ENCODE data around the gene ZNF653.
"Not testable (repeated sequence)": the region's sequence is repeated elsewhere in the genome, so short reads cannot be mapped to it uniquely, and the experiment has no call there.

Gene ZNF653

GRCh38 chr19:11458236-11458900, 47.3 kb downstream of the ZNF653 start:
- H3K4me3 ChIP-seq (ENCODE audit: low read length) = no peak overlapping the region

GRCh38 chr19:11457831-11458230, 47.8 kb downstream of the ZNF653 start:
- TF ChIP-seq CTCF (conservative IDR thresholded peaks at IDR 0.05; ENCODE audit: low read length) = no peak
- H3K4me3 ChIP-seq (ENCODE audit: low read length) = no peak overlapping the region
- DNase-seq (ENCODE audit: low read depth) = no peak

More at GRCh38 chr19:11458236-11458900, 47.3 kb downstream of the ZNF653 start:
- DNase-seq (ENCODE audit: low read depth) = no peak
- no peak for TF ChIP-seq CTCF (conservative IDR thresholded peaks at IDR 0.05; ENCODE audit: low read length)

- TF ChIP-seq CTCF (conservative IDR thresholded peaks at IDR 0.05; ENCODE audit: low read length) = no peak
- DNase-seq (ENCODE audit: low read depth) = no peak
These were observed 48.5 kb downstream of the ZNF653 start for GRCh38 chr19:11457115-11457514.

GRCh38 chr19:11456659-11457058, 49.0 kb downstream of the ZNF653 start:
- H3K4me3 ChIP-seq (ENCODE audit: low read length) = no peak overlapping the region
- DNase-seq (ENCODE audit: low read depth) = no peak
- TF ChIP-seq CTCF (conservative IDR thresholded peaks at IDR 0.05; ENCODE audit: low read length) = no peak

More at GRCh38 chr19:11457115-11457514, 48.5 kb downstream of the ZNF653 start:
- H3K4me3 ChIP-seq (ENCODE audit: low read length) = no peak overlapping the region

- not testable (repeated sequence) for DNase-seq (ENCODE audit: low read depth); H3K4me3 ChIP-seq (ENCODE audit: low read length)
These were observed 50.4 kb downstream of the ZNF653 start for GRCh38 chr19:11455233-11455554.

DNA sequence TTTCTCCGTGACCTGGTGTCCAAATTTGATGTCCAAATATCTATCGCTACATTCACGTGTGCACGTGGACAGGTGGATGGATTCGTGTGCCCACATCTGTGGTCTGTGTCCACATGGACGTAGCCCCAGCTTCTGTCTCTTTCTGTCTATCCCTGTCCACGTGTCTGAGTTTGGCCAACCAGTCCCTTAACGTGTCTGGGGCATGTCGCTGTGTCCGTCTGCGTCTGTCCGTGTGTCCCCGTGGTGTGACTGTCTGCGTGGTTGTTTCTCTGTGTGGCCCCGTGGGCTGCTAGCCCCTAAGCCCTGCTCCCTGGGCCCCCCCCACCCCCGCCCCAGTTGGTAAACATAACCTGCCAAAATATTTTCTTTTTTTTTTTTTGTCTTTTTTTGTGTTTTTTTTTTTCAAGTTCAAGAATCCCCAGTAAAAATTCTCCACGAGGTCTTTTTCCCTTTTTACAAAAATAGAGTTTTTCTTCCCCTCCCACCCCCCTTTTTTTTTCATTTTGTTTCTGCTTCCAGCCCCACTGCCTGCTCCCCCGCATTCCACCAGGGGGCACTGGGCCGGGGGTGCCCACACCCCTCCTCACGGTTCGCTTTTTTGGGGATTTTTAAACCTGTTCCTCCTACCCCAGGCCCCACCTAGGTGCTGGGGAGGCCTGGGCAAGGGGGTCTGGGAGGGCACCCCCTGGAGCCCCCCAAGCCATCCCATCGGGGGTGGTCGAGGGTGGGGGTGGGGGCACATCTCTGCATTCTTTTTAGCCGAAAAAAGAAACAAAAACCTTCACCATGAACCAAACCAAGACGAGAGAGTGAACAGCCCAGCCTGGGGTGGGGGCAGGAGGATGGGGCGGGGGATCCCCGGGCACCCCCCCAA, 51.9 kb downstream of the ZNF653 start:
- no peak for DNase-seq (ENCODE audit: low read depth)
- TF ChIP-seq CTCF (conservative IDR thresholded peaks at IDR 0.05; ENCODE audit: low read length) = peak; percentile 31
- H3K4me3 ChIP-seq (ENCODE audit: low read length) = no peak overlapping the region

DNA sequence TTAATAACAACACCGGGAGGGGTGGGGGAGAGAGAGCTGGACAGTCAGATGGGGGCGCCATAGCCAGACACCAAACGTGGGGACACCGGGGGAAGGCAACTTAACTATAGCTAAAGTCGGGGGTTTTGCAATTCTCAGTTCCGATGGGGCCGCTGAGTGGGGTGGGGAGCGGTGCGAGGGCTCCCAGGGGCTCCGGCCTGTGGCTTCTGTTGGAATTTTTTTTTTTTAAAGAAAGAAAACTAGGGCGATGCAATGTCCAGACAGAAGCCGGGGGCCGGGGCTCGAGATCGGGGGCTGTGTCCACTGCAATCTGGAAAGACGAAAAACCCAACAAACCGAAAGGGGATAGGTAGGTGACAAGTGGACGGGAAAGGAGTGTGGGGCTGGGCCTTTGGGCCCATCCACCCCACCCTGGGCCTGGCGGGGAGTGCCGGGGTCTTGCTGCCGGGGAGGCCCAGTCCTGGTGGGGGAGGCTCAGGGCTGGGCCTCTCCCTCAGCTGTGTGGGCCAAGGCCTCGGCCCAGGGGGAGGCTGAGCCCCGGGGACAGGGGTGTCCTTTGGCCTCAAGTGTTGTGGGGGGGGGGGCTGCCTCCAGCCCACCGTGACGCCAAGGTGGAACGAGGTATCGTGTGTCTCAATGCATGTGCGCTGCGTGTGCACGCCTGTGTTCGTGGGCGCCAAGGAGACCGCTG, 52.9 kb downstream of the ZNF653 start:
- no peak for DNase-seq (ENCODE audit: low read depth)
- H3K4me3 ChIP-seq (ENCODE audit: low read length) = no peak overlapping the region
- no peak for TF ChIP-seq CTCF (conservative IDR thresholded peaks at IDR 0.05; ENCODE audit: low read length)
